SK-N-SH (cell line): Measurements from ENCODE around the gene COL8A1. TPM values are rescaled to one million over a fixed set of nuclear protein-coding genes. Genes with fewer than 3 reads are reported as not detected.

Source experiments
- CTCF ChIA-PET: fragments of 300-600, 350-600 bp; formaldehyde crosslinking; extraction: SDS; loops from one replicate; lab custom pipeline; 2021; lab: Yijun Ruan, JAX
- POLR2A ChIA-PET: fragments of 350-600 bp; sonication (Branson Sonifier 250); formaldehyde crosslinking; extraction: SDS; loops from one replicate; lab custom pipeline; 2020; ENCODE audit warnings: antibody characterized with exemption, inconsistent platforms; lab: Yijun Ruan, JAX
- DNase-seq: peaks from one replicate; pipeline ENCODE4 v3.0.0; 2012
- H2AFZ ChIP-seq: fragments of 200-600 bp; sonication (generic); 2 replicates; pipeline ENCODE4 v1.8.1; 2016; ENCODE audit warnings: antibody characterized with exemption, mild to moderate bottlenecking, low read depth
- H3F3A ChIP-seq: fragments of 200-600 bp; sonication (generic); replicated peaks from 2 replicates; pipeline ENCODE3; 2016; ENCODE audit warnings: antibody characterized with exemption, mild to moderate bottlenecking; ENCODE audit not compliant: insufficient read depth
- H3K27ac ChIP-seq, 2 experiments: fragments of 200-500 bp in 1 of 2; fragments of 200-600 bp in 1 of 2; sonication (Bioruptor generic) in 1 of 2; sonication (generic), shearing (Covaris generic) in 1 of 2; 2 replicates each; pipeline versions ENCODE4 v1.5.1 to v1.6.1; 2014 to 2016; ENCODE audit warnings: low read depth in 2 of 2, inconsistent platforms in 1 of 2, low read length in 1 of 2, mild to moderate bottlenecking in 1 of 2, mixed read lengths in 1 of 2
- H3K27me3 ChIP-seq: fragments of 200-600 bp; sonication (generic), shearing (Covaris generic); 2 replicates; pipeline ENCODE4 v1.6.1; 2016; ENCODE audit warnings: mixed run types; ENCODE audit not compliant: insufficient read depth
- H3K36me3 ChIP-seq, 2 experiments: fragments of 200-500 bp in 1 of 2; fragments of 200-600 bp in 1 of 2; sonication (Bioruptor generic) in 1 of 2; sonication (generic) in 1 of 2; replicated peaks in 1 of 2; 2 replicates each; pipeline versions ENCODE3 to v1.5.1; 2014 to 2016; ENCODE audit warnings: low read length in 1 of 2, mild to moderate bottlenecking in 1 of 2; ENCODE audit not compliant: insufficient read depth in 2 of 2, control insufficient read depth in 1 of 2
- H3K4me1 ChIP-seq, 2 experiments: fragments of 200-500 bp in 1 of 2; fragments of 200-600 bp in 1 of 2; sonication (Bioruptor generic) in 1 of 2; sonication (generic), shearing (Covaris generic) in 1 of 2; 2 replicates each; pipeline versions ENCODE4 v1.5.1 to v1.6.1; 2014 to 2016; ENCODE audit warnings: low read depth in 1 of 2, low read length in 1 of 2, mixed run types in 1 of 2; ENCODE audit not compliant: insufficient read depth in 2 of 2, control insufficient read depth in 1 of 2
- H3K4me2 ChIP-seq: fragments of 200-600 bp; sonication (generic), shearing (Covaris generic); 2 replicates; pipeline ENCODE4 v1.6.1; 2017; ENCODE audit warnings: mixed run types
- H3K4me3 ChIP-seq, 2 experiments: fragments of 200-500 bp in 1 of 2; fragments of 200-600 bp in 1 of 2; sonication (Bioruptor generic) in 1 of 2; sonication (generic), shearing (Covaris generic) in 1 of 2; 2 replicates each; pipeline versions ENCODE4 v1.5.1 to v1.8.1; 2014 to 2016; ENCODE audit warnings: low read depth in 2 of 2, inconsistent platforms in 1 of 2, low read length in 1 of 2, mild to moderate bottlenecking in 1 of 2, mixed read lengths in 1 of 2, moderate library complexity in 1 of 2
- H3K79me2 ChIP-seq: fragments of 200-600 bp; sonication (generic); 2 replicates; pipeline ENCODE4 v1.8.1; 2017; ENCODE audit warnings: mild to moderate bottlenecking; ENCODE audit not compliant: insufficient read depth
- H3K9ac ChIP-seq: fragments of 200-600 bp; sonication (generic); 2 replicates; pipeline ENCODE4 v1.6.1; 2017; ENCODE audit warnings: mixed run types
- H3K9me2 ChIP-seq: fragments of 200-600 bp; sonication (generic); 2 replicates; pipeline ENCODE4 v1.6.1; 2017; ENCODE audit warnings: mixed run types
- H3K9me3 ChIP-seq: fragments of 200-600 bp; sonication (generic); 2 replicates; pipeline ENCODE4 v1.6.1; 2017; ENCODE audit warnings: mixed run types, mild to moderate bottlenecking, moderate library complexity
- H4K20me1 ChIP-seq: fragments of 200-600 bp; sonication (generic); 2 replicates; pipeline ENCODE4 v1.6.1; 2017; ENCODE audit warnings: mild to moderate bottlenecking, mixed run types; ENCODE audit not compliant: insufficient read depth
- CHD2 ChIP-seq: fragments of 150-350 bp; IDR thresholded peaks from 2 replicates; pipeline ENCODE4 v1.6.1; 2018; ENCODE audit warnings: low read length; ENCODE audit not compliant: partially characterized antibody
- CTCF ChIP-seq: fragments of 200-600 bp; sonication (generic); IDR thresholded peaks from 2 replicates; pipeline ENCODE4 v1.6.1; 2017; ENCODE audit warnings: antibody characterized with exemption, mild to moderate bottlenecking, moderate library complexity
- ELF1 ChIP-seq: IDR thresholded peaks from 2 replicates; pipeline ENCODE4 v1.4.0; 2012
- EP300 ChIP-seq, 2 experiments: IDR thresholded peaks; 2 replicates each; pipeline versions ENCODE4 v1.4.0 to v1.6.1; 2012; ENCODE audit warnings: borderline replicate concordance in 1 of 2, low read depth in 1 of 2, low read length in 1 of 2
- EZH2phosphoT487 ChIP-seq: fragments of 200-600 bp; sonication (generic); IDR thresholded peaks from 2 replicates; pipeline ENCODE4 v1.6.1; 2017; ENCODE audit warnings: low read depth, mixed run types, mild to moderate bottlenecking, antibody characterized with exemption, moderate library complexity, borderline replicate concordance
- GABPA ChIP-seq: IDR thresholded peaks from 2 replicates; pipeline ENCODE4 v1.4.0; 2012; ENCODE audit warnings: low read depth, mild to moderate bottlenecking
- JUND ChIP-seq: IDR thresholded peaks from 2 replicates; pipeline ENCODE4 v1.4.0; 2012
- NFIC ChIP-seq: IDR thresholded peaks from 2 replicates; pipeline ENCODE4 v1.4.0; 2012; ENCODE audit warnings: borderline replicate concordance
- POLR2AphosphoS5 ChIP-seq: IDR thresholded peaks from 2 replicates; pipeline ENCODE4 v1.6.1; 2012; ENCODE audit warnings: low read depth, low read length
- RCOR1 ChIP-seq: fragments of 150-350 bp; IDR thresholded peaks from 2 replicates; pipeline ENCODE4 v1.6.1; 2017; ENCODE audit warnings: antibody characterized with exemption, low read length
- RFX5 ChIP-seq: IDR thresholded peaks from 2 replicates; pipeline ENCODE4 v1.6.1; 2012; ENCODE audit warnings: mild to moderate bottlenecking, improper control_type of control experiment, low read length
- RXRA ChIP-seq: IDR thresholded peaks from 2 replicates; pipeline ENCODE4 v1.4.0; 2012; ENCODE audit warnings: low read depth, mild to moderate bottlenecking, borderline replicate concordance
- TAF1 ChIP-seq: IDR thresholded peaks from 2 replicates; pipeline ENCODE4 v1.6.1; 2012; ENCODE audit warnings: low read depth, mild to moderate bottlenecking, low read length, moderate library complexity, borderline replicate concordance
- TEAD4 ChIP-seq: IDR thresholded peaks from 2 replicates; pipeline ENCODE4 v1.4.0; 2012; ENCODE audit warnings: mild to moderate bottlenecking, borderline replicate concordance; ENCODE audit not compliant: insufficient read depth
- YY1 ChIP-seq: IDR thresholded peaks from 2 replicates; pipeline ENCODE4 v1.4.0; 2012; ENCODE audit warnings: low read depth, mild to moderate bottlenecking
- WGBS: methylation state at CpG from one replicate; pipeline ENCODE4 v1.1.6; 2017; ENCODE audit warnings: low lambda C conversion rate; 5-methylcytosine and 5-hydroxymethylcytosine counted together
- polyA plus RNA-seq, 3 experiments: library from polyadenylated mRNA; depleted of rRNA; stranded (reverse); fragments of >200 nt; gene quantifications; 2 replicates each; pipeline ENCODE4 v1.2.3, GENCODE V29; 2012
- TF ChIP-seq, protein P1 (sequence below): IDR thresholded peaks from 2 replicates; pipeline ENCODE4 v1.4.0; 2012; ENCODE audit warnings: low read depth
- TF ChIP-seq, protein P2 (sequence below): IDR thresholded peaks from 2 replicates; pipeline ENCODE4 v1.6.1; 2012; ENCODE audit warnings: mild to moderate bottlenecking, low read depth, low read length, moderate library complexity
- TF ChIP-seq, protein P3 (sequence below): IDR thresholded peaks from 2 replicates; pipeline ENCODE4 v1.4.0; 2012; ENCODE audit warnings: low read depth, borderline replicate concordance
- TF ChIP-seq, protein P4 (sequence below): IDR thresholded peaks from 2 replicates; pipeline ENCODE4; 2012

Gene COL8A1
- polyA plus RNA-seq, 1 of the 3 experiments (the other 2 are of a cell fraction): 4.0 TPM

DNA sequence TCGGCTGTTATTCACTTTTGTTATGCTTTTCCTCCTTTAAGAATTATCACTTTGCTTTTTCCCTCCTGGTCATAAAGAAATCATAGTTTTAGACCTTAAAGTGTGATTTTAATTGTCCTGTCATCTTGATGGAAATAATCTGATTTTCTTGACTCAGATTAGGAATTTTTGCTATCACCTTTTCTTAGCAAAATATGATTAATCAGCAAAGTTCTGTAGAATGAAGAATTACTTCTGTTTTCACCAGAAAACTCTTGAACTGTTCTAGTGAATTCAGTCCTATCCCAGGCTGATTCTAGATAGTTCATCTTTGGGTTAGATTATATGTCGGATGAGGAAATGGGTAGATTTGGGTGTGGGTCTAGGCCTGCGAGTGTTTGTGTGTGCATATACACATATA lies 191.4 kb downstream of the COL8A1 start:
- 93% methylated on average over 3 of the region's 3 CpGs for WGBS
- Histone ChIP-seq H3K9me2 (no peaks in the 10 kb centered on the region), H3K4me3 (no peak overlapping the region), H3K4me2 (no peak overlapping the region), H3K27me3 (no peaks in the 10 kb centered on the region), H3K27ac (no peak overlapping the region), H3K9me3 (no peaks in the 10 kb centered on the region), H3K9ac (no peak overlapping the region), H4K20me1 (no peaks in the 10 kb centered on the region), H3K79me2 (peaks cover 41% of the 10 kb centered on the region; the same call in 1 of the 2 replicates), H3K4me1 (peaks cover 0 to 8% of the 10 kb centered on the region in 2 experiments), H2AFZ (no peak overlapping the region), H3K36me3 (no peaks in the 10 kb centered on the region), H3F3A (peaks cover 22% of the 10 kb centered on the region)
- DNase-seq: no peak
- TF ChIP-seq, protein P1, sequence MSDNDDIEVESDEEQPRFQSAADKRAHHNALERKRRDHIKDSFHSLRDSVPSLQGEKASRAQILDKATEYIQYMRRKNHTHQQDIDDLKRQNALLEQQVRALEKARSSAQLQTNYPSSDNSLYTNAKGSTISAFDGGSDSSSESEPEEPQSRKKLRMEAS: no peak
- TF ChIP-seq GABPA (no peak), EP300 (IDR thresholded peaks at IDR 0.05; ENCODE audit: borderline replicate concordance in 1 of 2, low read depth in 1 of 2, low read length in 1 of 2) (no peak), RCOR1 (no peak), RFX5 (no peak), POLR2AphosphoS5 (no peak), TAF1 (no peak), ELF1 (no peak), CHD2 (no peak), TEAD4 (no peak), RXRA (no peak), YY1 (no peak), NFIC (no peak), EZH2phosphoT487 (no peak), JUND (no peak), CTCF (no peak)
- TF ChIP-seq, protein P2, sequence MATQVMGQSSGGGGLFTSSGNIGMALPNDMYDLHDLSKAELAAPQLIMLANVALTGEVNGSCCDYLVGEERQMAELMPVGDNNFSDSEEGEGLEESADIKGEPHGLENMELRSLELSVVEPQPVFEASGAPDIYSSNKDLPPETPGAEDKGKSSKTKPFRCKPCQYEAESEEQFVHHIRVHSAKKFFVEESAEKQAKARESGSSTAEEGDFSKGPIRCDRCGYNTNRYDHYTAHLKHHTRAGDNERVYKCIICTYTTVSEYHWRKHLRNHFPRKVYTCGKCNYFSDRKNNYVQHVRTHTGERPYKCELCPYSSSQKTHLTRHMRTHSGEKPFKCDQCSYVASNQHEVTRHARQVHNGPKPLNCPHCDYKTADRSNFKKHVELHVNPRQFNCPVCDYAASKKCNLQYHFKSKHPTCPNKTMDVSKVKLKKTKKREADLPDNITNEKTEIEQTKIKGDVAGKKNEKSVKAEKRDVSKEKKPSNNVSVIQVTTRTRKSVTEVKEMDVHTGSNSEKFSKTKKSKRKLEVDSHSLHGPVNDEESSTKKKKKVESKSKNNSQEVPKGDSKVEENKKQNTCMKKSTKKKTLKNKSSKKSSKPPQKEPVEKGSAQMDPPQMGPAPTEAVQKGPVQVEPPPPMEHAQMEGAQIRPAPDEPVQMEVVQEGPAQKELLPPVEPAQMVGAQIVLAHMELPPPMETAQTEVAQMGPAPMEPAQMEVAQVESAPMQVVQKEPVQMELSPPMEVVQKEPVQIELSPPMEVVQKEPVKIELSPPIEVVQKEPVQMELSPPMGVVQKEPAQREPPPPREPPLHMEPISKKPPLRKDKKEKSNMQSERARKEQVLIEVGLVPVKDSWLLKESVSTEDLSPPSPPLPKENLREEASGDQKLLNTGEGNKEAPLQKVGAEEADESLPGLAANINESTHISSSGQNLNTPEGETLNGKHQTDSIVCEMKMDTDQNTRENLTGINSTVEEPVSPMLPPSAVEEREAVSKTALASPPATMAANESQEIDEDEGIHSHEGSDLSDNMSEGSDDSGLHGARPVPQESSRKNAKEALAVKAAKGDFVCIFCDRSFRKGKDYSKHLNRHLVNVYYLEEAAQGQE: no peak
- TF ChIP-seq, protein P3, sequence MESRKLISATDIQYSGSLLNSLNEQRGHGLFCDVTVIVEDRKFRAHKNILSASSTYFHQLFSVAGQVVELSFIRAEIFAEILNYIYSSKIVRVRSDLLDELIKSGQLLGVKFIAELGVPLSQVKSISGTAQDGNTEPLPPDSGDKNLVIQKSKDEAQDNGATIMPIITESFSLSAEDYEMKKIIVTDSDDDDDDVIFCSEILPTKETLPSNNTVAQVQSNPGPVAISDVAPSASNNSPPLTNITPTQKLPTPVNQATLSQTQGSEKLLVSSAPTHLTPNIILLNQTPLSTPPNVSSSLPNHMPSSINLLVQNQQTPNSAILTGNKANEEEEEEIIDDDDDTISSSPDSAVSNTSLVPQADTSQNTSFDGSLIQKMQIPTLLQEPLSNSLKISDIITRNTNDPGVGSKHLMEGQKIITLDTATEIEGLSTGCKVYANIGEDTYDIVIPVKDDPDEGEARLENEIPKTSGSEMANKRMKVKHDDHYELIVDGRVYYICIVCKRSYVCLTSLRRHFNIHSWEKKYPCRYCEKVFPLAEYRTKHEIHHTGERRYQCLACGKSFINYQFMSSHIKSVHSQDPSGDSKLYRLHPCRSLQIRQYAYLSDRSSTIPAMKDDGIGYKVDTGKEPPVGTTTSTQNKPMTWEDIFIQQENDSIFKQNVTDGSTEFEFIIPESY: no peak
- TF ChIP-seq, protein P4, sequence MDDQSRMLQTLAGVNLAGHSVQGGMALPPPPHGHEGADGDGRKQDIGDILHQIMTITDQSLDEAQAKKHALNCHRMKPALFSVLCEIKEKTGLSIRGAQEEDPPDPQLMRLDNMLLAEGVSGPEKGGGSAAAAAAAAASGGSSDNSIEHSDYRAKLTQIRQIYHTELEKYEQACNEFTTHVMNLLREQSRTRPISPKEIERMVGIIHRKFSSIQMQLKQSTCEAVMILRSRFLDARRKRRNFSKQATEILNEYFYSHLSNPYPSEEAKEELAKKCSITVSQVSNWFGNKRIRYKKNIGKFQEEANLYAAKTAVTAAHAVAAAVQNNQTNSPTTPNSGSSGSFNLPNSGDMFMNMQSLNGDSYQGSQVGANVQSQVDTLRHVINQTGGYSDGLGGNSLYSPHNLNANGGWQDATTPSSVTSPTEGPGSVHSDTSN: no peak
- CTCF ChIA-PET: interaction anchor here (1.1 to 6.8 kb wide), 8 partner anchors 8 to 762 kb away, joined by 3 to 48 read pairs (median 8); partner anchors contain the start of gene CMSS1
- POLR2A ChIA-PET: no interaction called here
